ENCODE results near the gene DDX6. TPM values are rescaled to one million over a fixed set of nuclear protein-coding genes. Genes with fewer than 3 reads are reported as not detected.

DDX6 gene, protein sequence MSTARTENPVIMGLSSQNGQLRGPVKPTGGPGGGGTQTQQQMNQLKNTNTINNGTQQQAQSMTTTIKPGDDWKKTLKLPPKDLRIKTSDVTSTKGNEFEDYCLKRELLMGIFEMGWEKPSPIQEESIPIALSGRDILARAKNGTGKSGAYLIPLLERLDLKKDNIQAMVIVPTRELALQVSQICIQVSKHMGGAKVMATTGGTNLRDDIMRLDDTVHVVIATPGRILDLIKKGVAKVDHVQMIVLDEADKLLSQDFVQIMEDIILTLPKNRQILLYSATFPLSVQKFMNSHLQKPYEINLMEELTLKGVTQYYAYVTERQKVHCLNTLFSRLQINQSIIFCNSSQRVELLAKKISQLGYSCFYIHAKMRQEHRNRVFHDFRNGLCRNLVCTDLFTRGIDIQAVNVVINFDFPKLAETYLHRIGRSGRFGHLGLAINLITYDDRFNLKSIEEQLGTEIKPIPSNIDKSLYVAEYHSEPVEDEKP
- total RNA-seq (ENCODE audit: low replicate concordance), result 191 and 332 TPM in 2 replicates

DNA sequence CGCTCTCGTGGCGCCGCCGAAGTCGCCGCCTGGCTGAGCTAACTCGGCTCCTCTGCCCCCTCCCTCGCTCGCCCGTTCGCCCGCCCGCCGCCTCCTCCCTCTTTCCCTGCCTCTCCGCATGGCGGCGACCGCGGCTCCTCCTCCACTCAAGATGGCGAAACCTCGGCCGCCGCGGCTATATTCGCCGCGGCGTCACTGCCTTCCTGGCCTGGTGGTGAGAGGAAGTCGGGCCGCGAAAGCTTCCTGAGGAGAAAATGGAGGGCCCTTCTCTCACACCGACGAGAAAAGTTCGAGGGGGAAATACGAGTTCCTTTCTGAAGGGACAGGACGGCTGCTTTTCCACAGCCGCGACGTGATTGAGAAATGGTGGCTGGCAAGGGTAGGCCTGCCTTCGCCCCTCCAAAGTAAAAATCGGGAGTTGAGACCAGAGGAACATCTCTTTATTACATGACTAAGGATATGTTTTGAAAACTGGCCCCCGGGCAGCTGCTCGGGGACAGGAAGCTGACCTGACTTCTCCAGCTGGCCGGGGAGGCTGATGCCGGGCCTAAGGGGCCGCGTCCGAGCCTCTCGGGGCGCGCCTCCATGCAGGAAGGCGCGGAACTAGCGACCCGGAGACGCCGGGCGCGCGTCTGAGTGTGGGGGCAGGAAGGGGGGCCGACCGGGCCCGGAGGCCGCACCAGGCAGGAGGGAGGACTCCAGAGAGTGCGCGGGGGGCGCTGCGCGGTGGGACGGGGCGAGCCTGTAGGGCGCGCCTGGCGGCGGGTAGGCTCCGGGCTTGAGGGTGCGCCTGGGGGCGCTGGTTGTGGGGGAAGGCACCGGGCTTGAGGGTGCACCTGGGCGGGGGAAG lies at the start of gene DDX6:
TSS of gene DDX6 (minus strand) at position 54 of the 850 bp plus-strand sequence. CDS start 4,913 bp downstream, outside the sequence.
- peak; percentile 95 for DNase-seq (ENCODE audit: low spot score)
- Mint-ChIP-seq H3K27me3 (ENCODE audit: insufficient read depth, low read depth) (peaks cover 3% of the 10 kb centered on the region), H3K9me3 (no peaks in the 10 kb centered on the region), H3K4me3 (peak within 1 kb of the TSS; percentile 99), H3K27ac (peak within 1 kb of the TSS; percentile 99), H3K4me1 (peaks cover 28% of the 10 kb centered on the region), H3K36me3 (peaks cover 6% of the 10 kb centered on the region)
- Histone ChIP-seq H3K9ac (peak within 1 kb of the TSS; percentile 97), H3K9me3 (ENCODE audit: low read depth) (no peaks in the 10 kb centered on the region), H3K27ac (peak within 1 kb of the TSS; percentile 97), H3K36me3 (no peaks in the 10 kb centered on the region), H3K79me2 (ENCODE audit: low read depth) (peaks cover 56% of the 10 kb centered on the region), H3K27me3 (no peaks in the 10 kb centered on the region), H3K4me2 (peak within 1 kb of the TSS; percentile 95), H3K4me1 (peaks cover 14% of the 10 kb centered on the region), H3F3A (ENCODE audit: low read depth) (peaks cover 25% of the 10 kb centered on the region), H3K4me3 (peak within 1 kb of the TSS; percentile 82), H2AFZ (replicated peaks) (peak within 1 kb of the TSS; percentile 82), H4K20me1 (ENCODE audit: low read depth) (peaks cover 37% of the 10 kb centered on the region)
- peak; percentile 50 for TF ChIP-seq EZH2 (IDR thresholded peaks at IDR 0.05)
- TF ChIP-seq, protein P1, sequence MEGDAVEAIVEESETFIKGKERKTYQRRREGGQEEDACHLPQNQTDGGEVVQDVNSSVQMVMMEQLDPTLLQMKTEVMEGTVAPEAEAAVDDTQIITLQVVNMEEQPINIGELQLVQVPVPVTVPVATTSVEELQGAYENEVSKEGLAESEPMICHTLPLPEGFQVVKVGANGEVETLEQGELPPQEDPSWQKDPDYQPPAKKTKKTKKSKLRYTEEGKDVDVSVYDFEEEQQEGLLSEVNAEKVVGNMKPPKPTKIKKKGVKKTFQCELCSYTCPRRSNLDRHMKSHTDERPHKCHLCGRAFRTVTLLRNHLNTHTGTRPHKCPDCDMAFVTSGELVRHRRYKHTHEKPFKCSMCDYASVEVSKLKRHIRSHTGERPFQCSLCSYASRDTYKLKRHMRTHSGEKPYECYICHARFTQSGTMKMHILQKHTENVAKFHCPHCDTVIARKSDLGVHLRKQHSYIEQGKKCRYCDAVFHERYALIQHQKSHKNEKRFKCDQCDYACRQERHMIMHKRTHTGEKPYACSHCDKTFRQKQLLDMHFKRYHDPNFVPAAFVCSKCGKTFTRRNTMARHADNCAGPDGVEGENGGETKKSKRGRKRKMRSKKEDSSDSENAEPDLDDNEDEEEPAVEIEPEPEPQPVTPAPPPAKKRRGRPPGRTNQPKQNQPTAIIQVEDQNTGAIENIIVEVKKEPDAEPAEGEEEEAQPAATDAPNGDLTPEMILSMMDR (IDR thresholded peaks at IDR 0.05), result peak; percentile 36
- no peak for TF ChIP-seq EZH2phosphoT487 (IDR thresholded peaks at IDR 0.05)

DNA sequence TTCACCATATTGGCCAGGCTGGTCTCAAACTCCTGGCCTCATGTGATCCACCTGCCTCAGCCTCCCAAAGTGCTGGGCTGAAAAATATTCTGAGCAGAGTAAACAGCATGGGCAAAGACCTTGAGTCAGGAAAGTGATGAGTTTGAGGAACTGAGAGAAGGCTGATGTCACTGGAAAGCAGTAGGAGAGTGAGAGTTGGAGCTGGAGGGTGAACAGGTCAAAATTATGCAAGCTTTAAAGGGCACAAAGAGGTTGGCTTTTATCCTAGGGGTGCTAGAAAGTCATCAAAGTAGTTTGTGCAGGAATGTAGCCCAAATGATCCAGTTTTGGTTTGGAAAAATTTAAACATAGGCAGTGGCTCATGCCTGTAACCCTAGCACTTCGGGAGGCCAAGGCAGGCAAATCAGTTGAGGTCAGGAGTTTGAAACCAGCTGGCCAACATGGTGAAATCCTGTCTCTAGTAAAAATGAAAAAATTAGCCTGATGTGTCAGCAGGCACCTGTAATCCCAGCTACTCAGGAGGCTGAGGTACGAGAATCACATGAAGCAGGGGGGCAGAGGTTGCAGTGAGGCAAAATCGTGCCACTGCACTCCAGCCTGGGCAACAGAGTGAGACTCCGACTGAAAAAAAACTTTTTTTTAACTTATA lies 48.1 kb upstream of the DDX6 start:
- no peak for DNase-seq (ENCODE audit: low spot score)
- H3K27ac ChIP-seq, result no peak overlapping the region
- H3K4me3 Mint-ChIP-seq, result no peak overlapping the region
- H3K4me1 ChIP-seq, result no peaks in the 10 kb centered on the region
- H3K4me3 ChIP-seq, result no peak overlapping the region
- H3K36me3 ChIP-seq, result no peaks in the 10 kb centered on the region
- H3K4me2 ChIP-seq, result no peak overlapping the region
- peak overlapping the region; percentile 17 for H2AFZ ChIP-seq (replicated peaks)
- H4K20me1 ChIP-seq (ENCODE audit: low read depth), result no peaks in the 10 kb centered on the region
- peaks cover 2% of the 10 kb centered on the region for H3K4me1 Mint-ChIP-seq
- no peak for TF ChIP-seq EZH2 (IDR thresholded peaks at IDR 0.05)
- TF ChIP-seq EZH2phosphoT487 (IDR thresholded peaks at IDR 0.05), result no peak
- TF ChIP-seq, protein P1 (IDR thresholded peaks at IDR 0.05), result no peak
- no peaks in the 10 kb centered on the region for H3K36me3 Mint-ChIP-seq
- no peak overlapping the region for H3K27ac Mint-ChIP-seq
- H3F3A ChIP-seq (ENCODE audit: low read depth), result no peaks in the 10 kb centered on the region
- no peak overlapping the region for H3K9ac ChIP-seq
- peaks cover 2% of the 10 kb centered on the region for H3K27me3 Mint-ChIP-seq (ENCODE audit: insufficient read depth, low read depth)
- H3K79me2 ChIP-seq (ENCODE audit: low read depth), result no peaks in the 10 kb centered on the region
- no peaks in the 10 kb centered on the region for H3K27me3 ChIP-seq
- no peaks in the 10 kb centered on the region for H3K9me3 ChIP-seq (ENCODE audit: low read depth)
- H3K9me3 Mint-ChIP-seq, result no peaks in the 10 kb centered on the region

DNA sequence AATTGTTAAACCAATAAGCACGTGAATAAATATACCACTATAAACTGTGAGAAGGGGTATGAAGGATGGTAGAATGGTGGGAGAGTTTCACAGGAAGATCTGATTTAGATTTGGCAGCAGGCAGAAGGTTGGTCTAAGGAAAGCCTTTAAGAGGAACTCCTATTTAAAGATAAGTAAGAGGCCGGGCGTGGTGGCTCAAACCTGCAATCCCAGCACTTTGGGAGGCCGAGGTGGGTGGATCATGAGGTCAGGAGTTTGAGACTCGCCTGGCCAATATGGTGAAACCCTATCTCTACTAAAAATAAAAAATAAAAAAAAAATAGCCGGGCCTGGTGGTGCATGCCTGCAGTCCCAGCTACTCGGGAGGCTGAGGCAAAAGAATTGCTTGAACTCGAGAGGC lies 46.9 kb upstream of the DDX6 start:
- no peaks in the 10 kb centered on the region for H3K27me3 ChIP-seq
- H3K9ac ChIP-seq, result no peak overlapping the region
- H3K9me3 ChIP-seq (ENCODE audit: low read depth), result no peaks in the 10 kb centered on the region
- H3K4me1 ChIP-seq, result no peaks in the 10 kb centered on the region
- no peak overlapping the region for H3K27ac Mint-ChIP-seq
- H3K79me2 ChIP-seq (ENCODE audit: low read depth), result no peaks in the 10 kb centered on the region
- H3K9me3 Mint-ChIP-seq, result no peaks in the 10 kb centered on the region
- H3K4me2 ChIP-seq, result no peak overlapping the region
- H4K20me1 ChIP-seq (ENCODE audit: low read depth), result no peaks in the 10 kb centered on the region
- H2AFZ ChIP-seq (replicated peaks), result no peak overlapping the region
- H3K36me3 ChIP-seq, result no peaks in the 10 kb centered on the region
- no peak overlapping the region for H3K4me3 Mint-ChIP-seq
- H3K4me3 ChIP-seq, result no peak overlapping the region
- peaks cover 2% of the 10 kb centered on the region for H3K27me3 Mint-ChIP-seq (ENCODE audit: insufficient read depth, low read depth)
- no peaks in the 10 kb centered on the region for H3K36me3 Mint-ChIP-seq
- H3K27ac ChIP-seq, result no peak overlapping the region
- H3F3A ChIP-seq (ENCODE audit: low read depth), result no peaks in the 10 kb centered on the region
- no peak for DNase-seq (ENCODE audit: low spot score)
- H3K4me1 Mint-ChIP-seq, result peaks cover 2% of the 10 kb centered on the region
- no peak for TF ChIP-seq EZH2 (IDR thresholded peaks at IDR 0.05)
- TF ChIP-seq EZH2phosphoT487 (IDR thresholded peaks at IDR 0.05), result no peak
- TF ChIP-seq, protein P1 (IDR thresholded peaks at IDR 0.05), result no peak

Measured in neural progenitor cell (in vitro differentiated cells).